Esophagus muscularis mucosa (tissue), 4 donors: Measurements from ENCODE around the gene LRRIQ1. TPM values are rescaled to one million over a fixed set of nuclear protein-coding genes. Genes with fewer than 3 reads are reported as not detected.

Source experiments
- DNase-seq: peaks from one replicate; pipeline ENCODE4 v3.0.0-alpha.2; 2017; ENCODE audit errors: extremely low spot score
- H3K27ac ChIP-seq, 4 donors: fragments of 200-600 bp; sonication (generic); replicated peaks in 1 of 4; 1 replicate in 3 of 4; 2 replicates in 1 of 4; pipeline ENCODE4 v1.5.1; 2016 to 2019; ENCODE audit warnings: mild to moderate bottlenecking in 1 of 4
- H3K27me3 ChIP-seq, 4 donors: fragments of 200-600 bp; sonication (generic); one replicate each; pipeline versions ENCODE4 v1.5.1 to v1.6.0; 2016 to 2019
- H3K36me3 ChIP-seq, 4 donors: fragments of 200-600 bp; sonication (generic); one replicate each; pipeline ENCODE4 v1.5.1; 2016 to 2019
- H3K4me1 ChIP-seq, 4 donors: fragments of 200-600 bp; sonication (generic); one replicate each; pipeline ENCODE4 v1.5.1; 2016 to 2019
- H3K4me3 ChIP-seq, 4 donors: fragments of 200-600 bp; sonication (generic); 1 replicate in 2 of 4; 2 replicates in 2 of 4; pipeline ENCODE4 v1.5.1; 2016 to 2019; ENCODE audit warnings: mild to moderate bottlenecking in 4 of 4, moderate library complexity in 1 of 4
- H3K9me3 ChIP-seq, 4 donors: fragments of 200-600 bp; sonication (generic); 1 replicate in 3 of 4; 2 replicates in 1 of 4; pipeline ENCODE4 v1.5.1; 2016 to 2019
- CTCF ChIP-seq, 3 experiments: fragments of 200-600 bp in 2 of 3; fragments of 450-650 bp in 1 of 3; sonication (generic) in 2 of 3; IDR thresholded peaks; one replicate each; pipeline ENCODE4 v1.5.1; 2017 to 2019; ENCODE audit warnings: antibody characterized with exemption in 3 of 3, mild to moderate bottlenecking in 2 of 3, moderate library complexity in 1 of 3
- EP300 ChIP-seq: sonication (generic); formaldehyde crosslinking; IDR thresholded peaks from one replicate; pipeline ENCODE4 v1.6.1; 2017; ENCODE audit warnings: antibody characterized with exemption
- POLR2A ChIP-seq: fragments of 450-650 bp; IDR thresholded peaks from one replicate; pipeline ENCODE4 v1.6.1; 2017; ENCODE audit warnings: antibody characterized with exemption, moderate library complexity, mild to moderate bottlenecking, low read depth
- POLR2AphosphoS5 ChIP-seq, 2 donors: sonication (generic); formaldehyde crosslinking; IDR thresholded peaks; one replicate each; pipeline ENCODE4 v1.6.1; 2017; ENCODE audit warnings: antibody characterized with exemption in 2 of 2
- WGBS: methylation state at CpG from one replicate; pipeline ENCODE4 v1.1.5; 2018; 5-methylcytosine and 5-hydroxymethylcytosine counted together
- intact Hi-C: fragments of 100-400 bp; cut with DNase I; formaldehyde crosslinking; loops from one replicate; pipeline ENCODE4 v1.15.1; 2023
- total RNA-seq, 4 donors: library from RNA; depleted of rRNA; stranded (reverse); fragments of >200 nt; gene quantifications; one replicate each; pipeline versions ENCODE4 v1.1.0 to v1.2.1, GENCODE V29; 2016

The LRRIQ1 gene
- total RNA-seq, 4 donors from 2014 or later: 0.13 to 0.42 (median 0.23) TPM

- Histone ChIP-seq H3K4me3 (no peak overlapping the region), H3K9me3 (no peaks in the 10 kb centered on the region), H3K27me3 (no peaks in the 10 kb centered on the region), H3K4me1 (no peaks in the 10 kb centered on the region), H3K36me3 (no peaks in the 10 kb centered on the region), H3K27ac (no peak overlapping the region)
- no peak for DNase-seq
- intact Hi-C loops: no loop called here
- TF ChIP-seq POLR2AphosphoS5 (IDR thresholded peaks at IDR 0.05) (no peak), POLR2A (no peak), EP300 (no peak), CTCF (IDR thresholded peaks at IDR 0.05) (no peak)
- WGBS: 87% methylated on average over 1 of the region's 1 CpG
Measured at GRCh38 chr12:85147331-85147730, 111.2 kb downstream of the LRRIQ1 start.

GRCh38 chr12:85152311-85152729 lies 116.2 kb downstream of the LRRIQ1 start:
- no peaks in the 10 kb centered on the region for H3K9me3 ChIP-seq
- H3K36me3 ChIP-seq: no peaks in the 10 kb centered on the region
- no peak for DNase-seq
- intact Hi-C loops: loop anchor here (10.0 kb wide), 1 partner anchor 292 kb away; no protein-coding TSS in a partner anchor
- no peak overlapping the region for H3K27ac ChIP-seq
- H3K4me1 ChIP-seq: no peaks in the 10 kb centered on the region
- WGBS: 56% methylated on average over 2 of the region's 2 CpGs
- no peaks in the 10 kb centered on the region for H3K27me3 ChIP-seq
- TF ChIP-seq EP300: no peak
- no peak for TF ChIP-seq POLR2A
- no peak for TF ChIP-seq POLR2AphosphoS5 (IDR thresholded peaks at IDR 0.05)
- no peak for TF ChIP-seq CTCF (IDR thresholded peaks at IDR 0.05)
- no peak overlapping the region for H3K4me3 ChIP-seq

- no peaks in the 10 kb centered on the region for H3K9me3 ChIP-seq
- H3K27ac ChIP-seq: no peak overlapping the region
- H3K4me3 ChIP-seq: no peak overlapping the region
- H3K4me1 ChIP-seq: no peaks in the 10 kb centered on the region
- no peaks in the 10 kb centered on the region for H3K27me3 ChIP-seq
- 36% methylated on average over 2 of the region's 2 CpGs for WGBS
- DNase-seq: no peak
- no peak for TF ChIP-seq POLR2AphosphoS5 (IDR thresholded peaks at IDR 0.05)
- peak in 2 of 3 experiments; percentile 21 to 24 for TF ChIP-seq CTCF (IDR thresholded peaks at IDR 0.05)
- H3K36me3 ChIP-seq: no peaks in the 10 kb centered on the region
- intact Hi-C loops: loop anchor here (10.0 kb wide), 1 partner anchor 289 kb away; no protein-coding TSS in a partner anchor
Measured at GRCh38 chr12:85155791-85156190, 119.6 kb downstream of the LRRIQ1 start.

- no peaks in the 10 kb centered on the region for H3K4me1 ChIP-seq
- no peak overlapping the region for H3K27ac ChIP-seq
- TF ChIP-seq CTCF (IDR thresholded peaks at IDR 0.05) (no peak), EP300 (no peak), POLR2A (no peak), POLR2AphosphoS5 (IDR thresholded peaks at IDR 0.05) (no peak)
- H3K4me3 ChIP-seq: no peak overlapping the region
- H3K27me3 ChIP-seq: no peaks in the 10 kb centered on the region
- DNase-seq: no peak
- 54% methylated on average over 3 of the region's 3 CpGs for WGBS
- no peaks in the 10 kb centered on the region for H3K36me3 ChIP-seq
- H3K9me3 ChIP-seq: no peaks in the 10 kb centered on the region
- intact Hi-C loops: loop anchor here (10.0 kb wide), 1 partner anchor 288 kb away; no protein-coding TSS in a partner anchor
Measured at GRCh38 chr12:85156569-85156968, 120.4 kb downstream of the LRRIQ1 start.

GRCh38 chr12:85157035-85157603 lies 121.0 kb downstream of the LRRIQ1 start:
- Histone ChIP-seq H3K36me3 (no peaks in the 10 kb centered on the region), H3K4me1 (no peaks in the 10 kb centered on the region), H3K27me3 (no peaks in the 10 kb centered on the region), H3K4me3 (no peak overlapping the region), H3K27ac (no peak overlapping the region), H3K9me3 (no peaks in the 10 kb centered on the region)
- DNase-seq: no peak
- intact Hi-C loops: loop anchor here (10.0 kb wide), 1 partner anchor 288 kb away; no protein-coding TSS in a partner anchor
- 83% methylated on average over 3 of the region's 3 CpGs for WGBS
- no peak for TF ChIP-seq POLR2AphosphoS5 (IDR thresholded peaks at IDR 0.05)
- no peak for TF ChIP-seq CTCF (IDR thresholded peaks at IDR 0.05)
